Choroid plexus epithelial cell (primary cell): ENCODE measurements around the gene ARMH3.

ENCODE experiments used
- DNase-seq: peaks from one replicate; pipeline ENCODE4 v3.0.0-alpha.2; 2010; ENCODE audit warnings: low read depth
- H3K4me3 ChIP-seq: 2 replicates; pipeline ENCODE4 v1.5.1; 2011; ENCODE audit warnings: low read depth, mild to moderate bottlenecking, control low read depth, low read length, moderate library complexity
- TF ChIP-seq, protein P1 (sequence below): conservative IDR thresholded peaks from 2 replicates; pipeline ENCODE4 v1.5.1; 2011; ENCODE audit warnings: low read depth, mild to moderate bottlenecking, control low read depth, inconsistent platforms, low read length, moderate library complexity

ARMH3 gene

GRCh38 chr10:101906586-101907183 lies 149.3 kb downstream of the ARMH3 start:
- TF ChIP-seq, protein P1, sequence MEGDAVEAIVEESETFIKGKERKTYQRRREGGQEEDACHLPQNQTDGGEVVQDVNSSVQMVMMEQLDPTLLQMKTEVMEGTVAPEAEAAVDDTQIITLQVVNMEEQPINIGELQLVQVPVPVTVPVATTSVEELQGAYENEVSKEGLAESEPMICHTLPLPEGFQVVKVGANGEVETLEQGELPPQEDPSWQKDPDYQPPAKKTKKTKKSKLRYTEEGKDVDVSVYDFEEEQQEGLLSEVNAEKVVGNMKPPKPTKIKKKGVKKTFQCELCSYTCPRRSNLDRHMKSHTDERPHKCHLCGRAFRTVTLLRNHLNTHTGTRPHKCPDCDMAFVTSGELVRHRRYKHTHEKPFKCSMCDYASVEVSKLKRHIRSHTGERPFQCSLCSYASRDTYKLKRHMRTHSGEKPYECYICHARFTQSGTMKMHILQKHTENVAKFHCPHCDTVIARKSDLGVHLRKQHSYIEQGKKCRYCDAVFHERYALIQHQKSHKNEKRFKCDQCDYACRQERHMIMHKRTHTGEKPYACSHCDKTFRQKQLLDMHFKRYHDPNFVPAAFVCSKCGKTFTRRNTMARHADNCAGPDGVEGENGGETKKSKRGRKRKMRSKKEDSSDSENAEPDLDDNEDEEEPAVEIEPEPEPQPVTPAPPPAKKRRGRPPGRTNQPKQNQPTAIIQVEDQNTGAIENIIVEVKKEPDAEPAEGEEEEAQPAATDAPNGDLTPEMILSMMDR = no peak
- no peak for DNase-seq

DNA sequence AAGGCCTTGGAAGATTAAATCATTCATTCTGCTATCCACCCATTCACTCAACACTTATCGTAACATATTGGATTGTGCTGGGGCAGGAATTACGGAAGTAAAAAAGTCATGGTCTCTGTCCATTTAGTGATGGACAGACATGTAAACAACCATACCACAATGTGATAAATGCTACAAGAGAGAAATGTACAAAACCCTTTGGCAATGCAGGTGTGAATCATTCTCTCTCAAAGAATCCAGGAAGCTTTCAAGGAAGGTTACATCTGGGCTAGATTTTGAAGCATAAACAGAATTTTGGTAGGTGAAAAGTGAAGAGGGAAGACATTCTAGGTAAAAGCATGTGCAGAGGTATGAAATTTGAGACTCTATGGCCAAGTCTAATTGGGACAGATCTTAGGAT lies 150.7 kb downstream of the ARMH3 start:
- H3K4me3 ChIP-seq = no peak overlapping the region
- no peak for DNase-seq
- TF ChIP-seq, protein P1 = no peak

More at GRCh38 chr10:101906586-101907183, 149.3 kb downstream of the ARMH3 start:
- H3K4me3 ChIP-seq = no peak overlapping the region

GRCh38 chr10:101903827-101904550 lies 152.0 kb downstream of the ARMH3 start:
- DNase-seq = no peak
- TF ChIP-seq, protein P1 = no peak
- no peak overlapping the region for H3K4me3 ChIP-seq

GRCh38 chr10:101902820-101903145 lies 153.2 kb downstream of the ARMH3 start:
- no peak for DNase-seq
- H3K4me3 ChIP-seq = no peak overlapping the region
- TF ChIP-seq, protein P1 = no peak

GRCh38 chr10:101902032-101902819 lies 153.7 kb downstream of the ARMH3 start:
- H3K4me3 ChIP-seq = no peak overlapping the region
- TF ChIP-seq, protein P1 = no peak
- no peak for DNase-seq

GRCh38 chr10:101901340-101901739 lies 154.6 kb downstream of the ARMH3 start:
- H3K4me3 ChIP-seq = no peak overlapping the region
- no peak for DNase-seq
- TF ChIP-seq, protein P1 = no peak
